ENCODE data around the gene GSS. TPM values are rescaled to one million over a fixed set of nuclear protein-coding genes. Genes with fewer than 3 reads are reported as not detected.

The GSS gene
- total RNA-seq, 4 donors from 2014 or later, result 45.7 to 81.8 (median 62.4) TPM

DNA sequence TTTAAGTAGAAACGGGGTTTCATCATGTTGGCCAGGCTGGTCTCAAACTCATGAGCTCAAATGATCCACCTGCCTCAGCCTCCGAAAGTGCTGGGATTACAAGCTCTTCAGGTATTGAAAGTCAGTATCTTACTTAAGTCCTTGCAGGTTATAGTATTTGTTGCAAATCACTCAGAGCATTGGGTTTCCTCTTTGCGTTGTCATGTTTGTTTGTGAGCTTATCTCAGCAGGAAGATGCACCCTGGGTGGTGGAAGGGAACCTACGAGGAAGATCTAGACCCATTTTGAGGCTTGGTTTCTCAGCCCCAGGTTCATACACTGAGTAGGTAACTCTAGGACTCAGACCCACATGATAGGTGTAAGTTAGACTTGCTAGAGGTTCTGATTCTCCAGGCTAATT, 18.6 kb upstream of the GSS start:
- DNase-seq, result no peak
- Histone ChIP-seq H3K27ac (no peak overlapping the region), H3K4me3 (replicated peaks in 1 of 3) (no peak overlapping the region), H3K4me1 (no peaks in the 10 kb centered on the region), H3K9me3 (no peaks in the 10 kb centered on the region), H3K27me3 (no peaks in the 10 kb centered on the region), H3K36me3 (no peaks in the 10 kb centered on the region)
- TF ChIP-seq, protein P1, sequence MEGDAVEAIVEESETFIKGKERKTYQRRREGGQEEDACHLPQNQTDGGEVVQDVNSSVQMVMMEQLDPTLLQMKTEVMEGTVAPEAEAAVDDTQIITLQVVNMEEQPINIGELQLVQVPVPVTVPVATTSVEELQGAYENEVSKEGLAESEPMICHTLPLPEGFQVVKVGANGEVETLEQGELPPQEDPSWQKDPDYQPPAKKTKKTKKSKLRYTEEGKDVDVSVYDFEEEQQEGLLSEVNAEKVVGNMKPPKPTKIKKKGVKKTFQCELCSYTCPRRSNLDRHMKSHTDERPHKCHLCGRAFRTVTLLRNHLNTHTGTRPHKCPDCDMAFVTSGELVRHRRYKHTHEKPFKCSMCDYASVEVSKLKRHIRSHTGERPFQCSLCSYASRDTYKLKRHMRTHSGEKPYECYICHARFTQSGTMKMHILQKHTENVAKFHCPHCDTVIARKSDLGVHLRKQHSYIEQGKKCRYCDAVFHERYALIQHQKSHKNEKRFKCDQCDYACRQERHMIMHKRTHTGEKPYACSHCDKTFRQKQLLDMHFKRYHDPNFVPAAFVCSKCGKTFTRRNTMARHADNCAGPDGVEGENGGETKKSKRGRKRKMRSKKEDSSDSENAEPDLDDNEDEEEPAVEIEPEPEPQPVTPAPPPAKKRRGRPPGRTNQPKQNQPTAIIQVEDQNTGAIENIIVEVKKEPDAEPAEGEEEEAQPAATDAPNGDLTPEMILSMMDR (IDR thresholded peaks at IDR 0.05), result no peak
- no peak for TF ChIP-seq POLR2A (IDR thresholded peaks at IDR 0.05)
- WGBS, 2 donors, result 74 to 78% methylated on average over 4 of the region's 4 CpGs
- intact Hi-C loops (cut with DNase I), result no loop called here

DNA sequence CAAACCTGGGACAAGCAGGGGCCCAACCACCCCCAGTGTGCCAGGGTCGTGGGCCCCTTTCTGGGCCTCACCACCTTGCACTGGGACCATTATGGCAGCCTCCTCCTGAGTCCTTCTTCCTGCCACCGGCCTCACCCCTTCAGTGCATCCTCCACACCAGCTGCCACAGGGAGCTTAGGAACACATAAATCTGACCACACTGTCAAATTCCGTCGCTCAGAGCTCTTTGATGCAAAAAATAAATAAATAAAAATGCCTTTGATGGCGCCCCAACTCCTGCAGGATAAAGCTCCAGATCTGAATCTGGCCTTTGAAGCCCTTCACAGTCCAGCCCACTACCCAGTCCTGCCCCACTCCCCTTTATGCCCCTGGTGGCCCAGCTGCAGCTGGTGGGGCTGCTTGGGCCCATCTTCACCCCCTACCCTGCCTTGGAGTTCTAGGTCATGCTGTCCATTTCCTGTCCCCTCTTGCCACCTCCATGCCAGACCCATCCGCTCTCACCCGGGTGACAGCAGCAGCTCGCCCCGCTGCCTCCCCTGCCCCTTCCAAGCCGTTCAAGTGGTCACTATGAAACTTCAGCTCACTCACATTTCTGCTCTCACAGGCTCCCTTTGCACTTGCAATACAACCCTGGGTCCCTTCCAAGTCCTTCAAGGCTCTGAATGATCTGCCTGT, 16.1 kb upstream of the GSS start:
- TF ChIP-seq POLR2A (IDR thresholded peaks at IDR 0.05), result no peak
- TF ChIP-seq, protein P1 (IDR thresholded peaks at IDR 0.05), result no peak
- Histone ChIP-seq H3K27me3 (no peaks in the 10 kb centered on the region), H3K9me3 (no peaks in the 10 kb centered on the region), H3K4me3 (replicated peaks in 1 of 3) (no peak overlapping the region), H3K27ac (no peak overlapping the region), H3K4me1 (no peaks in the 10 kb centered on the region), H3K36me3 (no peaks in the 10 kb centered on the region)
- 79 to 80% methylated on average over 10 of the region's 10 CpGs for WGBS, 2 donors
- intact Hi-C loops (cut with DNase I), result no loop called here
- DNase-seq, result no peak

DNA sequence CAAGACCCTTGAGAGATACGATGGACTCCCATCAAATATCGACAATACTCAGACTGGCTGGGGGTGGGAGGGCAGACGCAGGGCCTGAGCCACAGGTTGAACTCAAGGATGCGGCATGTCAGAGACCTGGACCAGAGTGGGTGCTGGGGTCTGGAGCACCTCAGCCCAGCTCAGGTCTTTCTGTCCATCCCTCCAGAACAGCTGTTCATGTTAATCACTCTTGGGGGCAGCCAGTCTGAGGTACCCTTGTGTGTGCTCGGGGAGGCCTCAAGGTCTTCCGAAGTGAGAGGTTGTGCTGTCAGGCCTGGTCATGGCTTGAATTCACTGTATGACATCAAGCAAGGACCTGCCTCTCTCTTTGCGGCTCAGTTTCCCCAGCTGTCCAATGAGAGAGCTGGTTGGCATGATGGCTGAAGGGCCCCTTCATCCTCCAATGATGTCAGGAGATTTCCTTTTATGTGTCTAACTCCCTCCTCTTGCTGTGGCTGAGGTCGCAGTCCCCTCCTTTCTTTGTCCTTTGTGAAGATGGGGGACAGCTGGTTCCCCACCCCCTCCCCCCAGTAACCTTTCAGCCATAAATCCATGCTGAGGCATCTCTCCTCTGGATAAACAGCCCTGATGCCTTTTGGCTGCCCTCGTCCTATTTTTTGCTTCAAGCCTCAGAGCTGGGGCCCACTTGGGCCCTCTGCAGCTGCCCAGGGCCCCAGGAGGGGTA, 15.4 kb upstream of the GSS start:
- H3K27me3 ChIP-seq, result no peaks in the 10 kb centered on the region
- intact Hi-C loops (cut with DNase I), result no loop called here
- no peaks in the 10 kb centered on the region for H3K36me3 ChIP-seq
- no peak for DNase-seq
- no peak overlapping the region for H3K4me3 ChIP-seq (replicated peaks in 1 of 3)
- WGBS, 2 donors, result 92% methylated on average over 8 to 9 of the region's 9 CpGs
- TF ChIP-seq POLR2A (IDR thresholded peaks at IDR 0.05), result no peak
- TF ChIP-seq, protein P1 (IDR thresholded peaks at IDR 0.05), result no peak
- H3K4me1 ChIP-seq, result no peaks in the 10 kb centered on the region
- no peak overlapping the region for H3K27ac ChIP-seq
- no peaks in the 10 kb centered on the region for H3K9me3 ChIP-seq

DNA sequence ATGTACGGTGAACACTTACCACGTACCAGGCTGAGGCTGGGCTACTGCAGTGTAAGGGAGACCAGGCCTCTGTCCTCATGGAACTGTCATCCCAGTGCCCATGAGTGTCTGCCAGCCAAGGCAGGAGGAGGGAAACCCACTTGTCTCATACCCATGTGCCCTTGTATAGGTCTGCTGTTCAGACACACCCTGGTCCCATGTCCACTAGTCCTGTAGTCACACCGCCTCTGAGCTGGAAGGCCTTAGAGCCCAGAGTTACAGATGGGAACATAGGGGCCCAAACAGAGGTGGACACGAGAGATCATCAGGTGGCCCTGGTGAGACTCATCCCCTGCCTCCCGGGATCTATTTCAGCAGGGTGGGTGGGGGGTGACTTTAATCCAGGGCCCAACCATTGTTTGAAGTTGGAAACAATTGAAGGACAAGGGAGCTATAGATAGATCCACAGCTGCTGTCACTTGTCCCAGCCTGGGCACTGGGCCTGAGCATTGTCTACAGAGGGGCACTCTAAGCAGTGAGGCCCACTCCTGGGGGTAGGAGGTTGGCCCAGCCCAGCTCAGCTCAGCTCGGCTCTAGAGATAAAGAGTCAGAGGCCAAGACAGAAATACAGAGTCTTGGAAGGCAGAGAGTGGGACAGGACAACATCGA, 14.7 kb upstream of the GSS start:
- H3K4me1 ChIP-seq, result no peaks in the 10 kb centered on the region
- TF ChIP-seq, protein P1 (IDR thresholded peaks at IDR 0.05), result no peak
- no peak for TF ChIP-seq POLR2A (IDR thresholded peaks at IDR 0.05)

More for the DNA sequence above, 14.7 kb upstream of the GSS start:
- Histone ChIP-seq H3K27me3 (no peaks in the 10 kb centered on the region), H3K9me3 (no peaks in the 10 kb centered on the region), H3K36me3 (no peaks in the 10 kb centered on the region), H3K4me3 (replicated peaks in 1 of 3) (no peak overlapping the region), H3K27ac (no peak overlapping the region)
- 90 to 91% methylated on average over 7 of the region's 7 CpGs for WGBS, 2 donors
- intact Hi-C loops (cut with DNase I), result no loop called here
- DNase-seq, result no peak

All from thyroid gland (tissue), 4 donors.